Activated T-helper 9 cell treated with anti-CD3 and anti-CD28 coated beads, Interleukin-2, amount 50 U/mL, for 16 hours (primary cell): ENCODE results near the gene ERMP1.
"Not testable (repeated sequence)": the region's sequence is repeated elsewhere in the genome, so short reads cannot be mapped to it uniquely, and the experiment has no call there.

ENCODE experiments used
- DNase-seq: peaks from one replicate; pipeline ENCODE4 v3.0.0-alpha.2; 2020; ENCODE audit warnings: low read depth

Gene ERMP1

GRCh38 chr9:5832538-5833529, at the start of gene ERMP1:
ERMP1 (minus strand) TSS chr9:5833117; CDS start chr9:5833027, 90 bp downstream.
- DNase-seq: peak; percentile 83

- not testable (repeated sequence) for DNase-seq
Measured at GRCh38 chr9:5882244-5883012, 49.5 kb upstream of the ERMP1 start.

DNA sequence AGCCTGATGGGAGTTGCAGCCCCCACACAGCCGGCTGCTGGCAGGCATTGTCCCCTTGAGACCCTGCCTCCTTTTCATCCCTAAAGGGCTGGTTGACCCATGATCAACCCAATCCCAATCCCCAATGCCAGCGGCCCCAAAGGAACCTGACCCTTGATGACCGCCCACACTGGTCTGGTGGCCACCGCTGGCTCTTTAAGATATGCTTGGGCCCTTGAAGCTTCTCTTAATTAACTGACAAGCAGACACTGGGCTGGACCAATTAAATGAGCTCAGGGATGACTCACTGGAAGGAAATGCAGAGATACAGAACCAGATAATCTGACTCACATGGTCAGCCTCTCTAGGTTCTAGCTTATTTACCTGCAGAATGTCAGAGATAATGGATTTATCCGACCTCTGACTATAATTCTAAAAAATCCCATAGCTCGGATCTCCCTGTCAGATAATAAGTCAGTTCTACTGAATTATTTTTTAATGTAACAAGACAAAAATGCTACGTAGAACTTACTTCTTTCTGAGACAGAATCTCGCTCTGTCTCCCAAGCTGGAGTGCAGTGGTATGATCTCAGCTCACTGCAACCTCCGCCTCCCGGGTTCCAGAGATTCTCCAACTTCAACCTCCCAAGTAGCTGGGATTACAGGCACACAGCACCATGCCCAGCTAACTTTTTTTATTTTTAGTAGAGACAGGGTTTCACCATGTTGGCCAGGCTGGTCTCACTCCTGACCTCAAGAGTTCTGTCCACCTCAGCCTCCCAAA, 46.7 kb upstream of the ERMP1 start:
- DNase-seq: no peak

DNA sequence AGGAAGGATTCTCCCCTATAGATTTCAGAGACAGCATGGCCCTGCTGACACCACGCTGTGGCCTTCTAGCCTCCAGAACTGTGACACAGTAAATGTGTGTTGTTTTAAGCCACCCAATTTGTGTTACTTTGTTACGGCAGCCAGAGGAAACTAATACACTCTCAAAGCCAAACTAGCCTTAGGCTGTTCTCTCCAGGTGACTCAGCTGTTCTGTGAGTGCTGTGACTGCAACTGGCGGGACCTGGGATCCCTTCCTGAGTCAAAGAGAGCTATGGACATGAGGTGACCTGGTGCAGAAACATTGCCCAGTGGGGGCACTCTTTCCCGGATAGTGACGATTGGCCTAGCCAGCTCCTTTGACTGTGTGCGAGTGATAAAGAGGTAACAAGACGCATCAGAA, 43.8 kb upstream of the ERMP1 start:
- DNase-seq: no peak

GRCh38 chr9:5876026-5876425, 43.1 kb upstream of the ERMP1 start:
- DNase-seq: no peak

DNA sequence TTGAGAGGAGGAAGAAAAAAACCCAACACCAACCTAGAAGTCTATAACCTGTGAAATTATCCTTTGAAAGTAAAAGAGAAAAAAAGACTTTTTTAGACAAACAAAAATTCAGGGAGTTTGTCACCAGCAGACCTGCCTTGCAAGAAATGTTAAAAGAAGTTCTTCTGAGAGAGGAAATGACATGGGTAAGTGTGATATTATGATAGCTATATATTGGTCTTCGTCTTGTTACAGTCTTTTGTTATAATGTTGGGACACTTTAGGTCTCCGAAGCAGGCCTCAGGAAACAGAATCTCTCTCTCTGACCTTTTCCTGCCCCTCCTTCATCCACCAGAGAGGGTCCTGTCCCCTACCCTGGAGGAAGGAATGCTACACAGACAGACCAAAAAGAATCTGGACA, 41.1 kb upstream of the ERMP1 start:
- no peak for DNase-seq

DNA sequence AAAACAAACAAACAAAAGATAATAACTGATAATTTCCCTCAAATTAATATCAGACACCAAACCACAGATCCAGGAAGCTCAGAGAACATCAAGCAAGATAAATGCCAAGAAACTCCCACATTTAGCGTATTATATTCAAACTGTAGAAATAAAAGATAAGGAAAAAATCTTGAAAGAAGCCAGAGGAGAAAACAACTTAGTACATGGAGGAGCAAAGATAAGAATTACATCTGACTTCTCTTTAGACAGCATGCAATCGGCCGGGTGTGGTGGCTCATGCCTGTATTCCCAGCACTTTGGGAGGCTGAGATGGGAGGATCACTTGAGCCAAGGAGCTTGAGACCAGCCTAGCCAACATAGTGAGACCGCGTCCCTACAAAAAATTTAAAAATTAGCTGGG, 40.5 kb upstream of the ERMP1 start:
- no peak for DNase-seq

DNA sequence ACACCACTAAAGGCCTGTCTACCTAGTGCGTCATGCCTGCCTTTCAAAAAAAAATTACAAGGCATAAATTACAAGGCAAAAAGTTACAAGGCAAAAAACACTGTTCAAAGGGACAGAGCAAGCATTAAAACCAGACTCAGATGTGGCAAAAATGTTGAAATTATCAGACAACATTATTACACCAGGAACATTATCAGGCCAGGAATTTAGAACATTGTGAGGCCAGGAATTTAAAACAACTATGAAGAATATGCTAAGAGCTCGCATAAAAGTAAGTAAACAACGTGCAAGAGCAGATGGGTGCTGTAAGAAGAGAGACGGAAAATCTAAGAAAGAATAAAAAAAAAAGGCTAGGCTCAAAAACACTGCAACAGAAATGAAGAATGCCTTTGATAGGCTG, 39.6 kb upstream of the ERMP1 start:
- no peak for DNase-seq

DNA sequence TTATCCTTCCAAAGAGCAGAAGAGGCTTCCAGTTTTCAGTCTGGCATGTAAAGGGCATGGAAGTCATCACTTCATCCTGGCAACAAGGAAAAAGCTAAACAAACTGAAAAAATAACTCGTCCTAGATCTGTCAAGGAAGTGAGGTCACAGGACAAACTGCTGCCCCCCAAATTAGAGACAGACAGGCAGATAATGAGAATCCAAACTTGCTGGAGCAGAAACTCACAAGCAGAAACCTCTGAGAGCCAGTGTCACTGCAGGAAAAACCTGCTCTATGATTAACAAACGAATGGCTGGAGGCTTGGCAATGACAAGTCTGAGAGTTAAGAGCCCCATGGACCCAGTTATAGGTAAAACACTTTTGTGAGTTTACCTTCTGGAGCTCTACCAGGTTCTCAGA, 38.9 kb upstream of the ERMP1 start:
- DNase-seq: no peak

DNA sequence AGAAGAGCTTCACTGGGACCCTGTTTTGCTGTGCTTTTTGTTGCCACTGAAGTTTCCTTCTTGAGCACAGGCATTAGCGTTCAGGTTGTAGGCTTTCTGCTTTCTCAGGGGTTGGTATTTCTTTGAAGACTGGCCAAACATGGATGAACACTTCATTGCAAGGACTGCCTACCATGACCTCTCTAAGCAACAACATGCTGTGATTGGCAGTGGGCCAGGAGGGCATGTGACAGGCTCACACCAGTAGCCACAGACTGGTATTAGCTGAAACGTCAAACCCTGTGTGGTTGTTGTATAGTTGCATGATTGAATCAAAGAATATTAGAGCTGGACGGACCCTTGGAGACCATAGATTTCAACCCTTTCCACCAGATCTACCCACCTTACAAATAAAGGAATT, 37.8 kb upstream of the ERMP1 start:
- DNase-seq: no peak

DNA sequence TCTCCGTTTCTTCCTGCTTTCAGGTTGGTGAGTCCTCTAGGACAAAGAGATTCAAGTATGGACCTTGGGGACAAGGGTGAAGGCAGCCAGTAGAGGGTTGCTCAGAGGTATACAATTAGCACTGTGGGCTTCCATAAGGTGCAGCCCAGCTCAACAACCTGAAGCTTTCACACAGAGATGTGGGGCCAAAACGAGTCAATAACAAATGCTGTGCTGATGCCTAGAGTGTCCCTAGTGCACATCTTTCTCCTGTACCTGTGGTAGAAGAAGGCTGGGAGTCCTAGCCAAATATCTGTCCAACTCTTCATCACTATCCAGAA, 37.1 kb upstream of the ERMP1 start:
- no peak for DNase-seq

DNA sequence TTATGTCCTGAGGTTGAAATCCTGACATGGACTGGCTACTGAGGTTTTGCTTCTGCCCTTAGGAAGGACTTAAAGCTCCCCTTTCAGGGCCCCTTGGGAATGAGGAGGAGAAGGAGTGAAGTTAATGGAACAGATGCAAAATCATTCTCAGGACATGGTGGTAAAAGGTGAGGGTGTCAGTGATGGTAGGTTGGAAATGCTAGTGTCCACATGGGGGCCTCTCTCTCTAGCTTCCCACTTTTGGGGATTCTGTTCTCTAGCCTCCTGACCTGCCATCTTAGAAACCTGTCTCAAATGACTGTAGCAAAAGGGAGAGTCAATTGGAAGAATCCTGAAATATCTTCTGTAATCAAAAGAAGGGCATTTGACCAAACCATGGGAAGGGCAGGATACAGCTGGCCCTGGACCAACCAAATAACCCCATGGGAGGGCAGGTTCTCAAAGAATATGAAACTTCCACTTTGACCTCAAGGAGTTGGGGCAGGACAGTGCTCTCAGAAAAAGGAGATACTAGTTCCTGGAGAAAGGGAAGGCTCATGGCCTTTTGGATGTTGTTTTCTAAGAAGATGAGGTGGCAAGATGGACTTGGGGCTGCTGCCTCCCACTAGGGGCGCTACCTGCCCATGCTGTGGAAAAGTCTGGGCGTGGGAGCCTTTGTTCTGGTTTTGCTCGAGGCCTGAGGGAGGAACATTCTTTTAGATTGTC, 36.5 kb upstream of the ERMP1 start:
- DNase-seq: no peak

- no peak for DNase-seq
Measured at GRCh38 chr9:5868235-5868634, 35.3 kb upstream of the ERMP1 start.

GRCh38 chr9:5866685-5867084, 33.8 kb upstream of the ERMP1 start:
- no peak for DNase-seq

DNA sequence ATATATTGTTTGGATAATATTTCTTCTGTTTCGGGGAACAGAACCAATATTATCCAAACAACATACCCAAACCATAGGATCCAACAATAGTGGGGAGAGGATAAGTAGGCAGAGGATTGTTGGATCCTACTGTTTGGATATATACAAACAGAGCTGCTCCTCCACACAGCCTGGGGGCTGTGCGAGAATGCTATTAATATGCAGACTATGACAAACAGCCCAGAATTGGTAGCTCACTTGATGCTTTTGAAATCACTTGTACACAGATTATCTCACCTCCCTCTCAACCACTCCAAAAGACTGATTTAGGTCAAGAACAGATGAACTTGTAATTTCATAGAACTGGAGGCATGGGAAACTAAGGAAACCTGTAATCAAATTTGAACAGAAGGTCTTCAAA, 33.4 kb upstream of the ERMP1 start:
- no peak for DNase-seq

DNA sequence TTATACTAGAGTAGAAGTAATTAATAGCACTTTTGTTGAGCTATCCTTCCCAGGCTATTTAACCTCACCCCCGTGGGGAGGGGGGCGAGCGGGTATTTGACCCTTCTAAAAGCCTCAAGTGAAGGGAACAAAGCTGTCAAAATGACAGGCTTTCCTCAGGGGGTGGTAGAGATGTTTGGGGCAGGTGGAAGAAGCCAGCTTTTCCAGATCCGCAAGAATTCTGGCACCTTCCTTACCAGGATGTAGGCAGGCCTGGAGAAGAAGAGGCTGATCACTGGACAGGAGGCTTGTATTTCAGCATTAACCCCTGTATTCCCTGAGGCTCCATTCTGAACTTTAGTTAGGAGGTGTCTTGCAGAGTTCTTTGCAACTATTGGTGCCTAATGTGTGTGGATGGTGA, 31.5 kb upstream of the ERMP1 start:
- DNase-seq: no peak

DNA sequence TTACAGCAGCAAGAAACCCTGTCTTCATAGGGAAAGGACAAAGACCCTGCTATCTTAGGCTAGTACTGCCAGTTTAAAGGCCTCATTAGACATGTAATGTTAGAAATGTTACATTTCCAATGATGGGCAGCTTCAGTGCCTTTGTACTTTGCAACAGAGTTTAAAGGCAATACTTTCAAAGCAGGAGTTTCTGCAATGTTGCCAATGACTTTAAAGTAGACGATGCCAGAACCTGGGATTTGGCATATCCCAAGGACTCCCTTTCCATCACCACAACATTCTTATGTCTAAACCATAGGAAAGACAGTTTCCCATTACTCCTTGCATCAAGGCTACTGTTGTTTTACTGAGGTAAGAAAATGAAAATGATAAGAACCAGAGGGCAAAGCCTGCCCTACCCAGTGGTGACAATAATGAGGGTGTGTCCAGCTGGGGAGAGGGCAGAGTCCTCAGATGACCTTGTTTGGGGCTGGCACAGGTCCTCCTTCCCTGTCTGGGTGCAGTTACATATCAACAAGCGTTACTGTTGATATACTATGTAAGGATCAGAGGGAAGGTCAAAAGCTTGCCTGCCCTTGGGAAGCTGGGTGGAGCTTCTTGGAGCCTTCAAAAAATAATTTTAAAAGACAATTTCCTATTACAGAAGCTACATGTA, 30.3 kb upstream of the ERMP1 start:
- DNase-seq: no peak

GRCh38 chr9:5858833-5859232, 25.9 kb upstream of the ERMP1 start:
- no peak for DNase-seq

DNA sequence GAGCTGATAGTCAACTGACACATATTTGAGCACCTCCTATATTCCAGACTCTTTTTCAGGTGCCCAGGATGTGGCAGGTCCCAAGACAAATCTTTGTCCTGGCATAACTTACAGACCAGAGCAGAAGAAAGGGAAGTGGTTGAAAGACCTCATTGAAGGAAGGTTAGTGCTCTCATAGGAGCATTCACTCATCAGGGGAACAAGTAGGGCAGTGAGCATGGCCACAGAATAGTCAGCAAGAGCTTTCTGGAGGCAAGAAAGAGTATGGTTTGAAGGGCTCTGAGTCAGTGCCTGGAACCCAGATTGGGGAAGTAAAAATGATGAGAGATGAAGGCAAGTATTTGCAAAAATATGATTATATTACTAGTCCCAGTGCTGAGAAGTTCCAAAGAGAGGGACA, 25.0 kb upstream of the ERMP1 start:
- no peak for DNase-seq

- DNase-seq: no peak
Measured at GRCh38 chr9:5854063-5854790, 21.3 kb upstream of the ERMP1 start.

GRCh38 chr9:5853617-5854016, 20.7 kb upstream of the ERMP1 start:
- DNase-seq: no peak
